HepG2 (cell line): ENCODE measurements around the gene SAPCD1. TPM values are rescaled to one million over a fixed set of nuclear protein-coding genes. Genes with fewer than 3 reads are reported as not detected.

Experiments used
- ATAC-seq: fragments of 200-7000 bp; cut with Tn5 transposase; 3 replicates; pipeline ENCODE4 v1.9.1; 2020; ENCODE audit warnings: mild to moderate bottlenecking, moderate library complexity
- BruUV-seq: library from RNA; stranded (reverse); fragments of 400-500 nt; replicated peaks from 2 replicates; lab custom pipeline; 2021; lab: Mats Ljungman, UMichigan
- CTCF ChIA-PET: fragments of 300-600 bp; formaldehyde crosslinking; extraction: SDS; loops from one replicate; lab custom pipeline; 2021; ENCODE audit warnings: low total read pairs, inconsistent platforms, low intra/inter-chr PET ratio; lab: Yijun Ruan, JAX
- POLR2A ChIA-PET: fragments of 350-600 bp; sonication (Branson Sonifier 250); formaldehyde crosslinking; loops from one replicate; lab custom pipeline; 2020; ENCODE audit warnings: antibody characterized with exemption, inconsistent platforms; lab: Yijun Ruan, JAX
- DNase-seq: peaks from one replicate; pipeline ENCODE4 v3.0.0-alpha.2; 2015; ENCODE audit warnings: low spot score
- FAIRE-seq: peaks from 3 replicates; lab custom pipeline; 2011; peaks lifted over from hg19 to GRCh38; lab: Jason Lieb, UNC
- H2AFZ ChIP-seq: one replicate; pipeline ENCODE4 v1.6.1; 2011; ENCODE audit warnings: low read length, inconsistent platforms
- H3K27ac ChIP-seq: fragments of 300-600 bp; 3 replicates; pipeline ENCODE4 v1.8.0; 2011; ENCODE audit warnings: mixed run types, mild to moderate bottlenecking, mixed read lengths, low read length, inconsistent platforms; ENCODE audit not compliant: insufficient read depth; ENCODE audit errors: extremely low read length
- H3K27me3 ChIP-seq, 2 experiments: fragments of 200-600 bp in 1 of 2; 2 replicates in 1 of 2; 3 replicates in 1 of 2; pipeline versions ENCODE4 v1.6.0 to v1.8.0; 2011; ENCODE audit warnings: low read length in 2 of 2, mild to moderate bottlenecking in 2 of 2, moderate library complexity in 2 of 2, inconsistent platforms in 1 of 2; ENCODE audit not compliant: insufficient read depth in 2 of 2, control insufficient read depth in 1 of 2
- H3K36me3 ChIP-seq, 2 experiments: fragments of 200-600 bp in 1 of 2; replicated peaks in 1 of 2; 2 replicates in 1 of 2; 3 replicates in 1 of 2; pipeline versions ENCODE4 v1.5.1 to v1.8.0; 2011; ENCODE audit warnings: low read length in 2 of 2, inconsistent platforms in 1 of 2; ENCODE audit not compliant: insufficient read depth in 2 of 2, control insufficient read depth in 1 of 2
- H3K4me1 ChIP-seq: 2 replicates; pipeline ENCODE4 v1.5.1; 2012; ENCODE audit warnings: low read length, inconsistent platforms; ENCODE audit not compliant: insufficient read depth
- H3K4me2 ChIP-seq: 2 replicates; pipeline ENCODE4 v1.6.0; 2011; ENCODE audit warnings: low read depth, low read length, inconsistent platforms
- H3K4me3 ChIP-seq, 3 experiments: fragments of 200-600 bp in 1 of 3; sonication (generic), shearing (Covaris generic) in 1 of 3; replicated peaks in 1 of 3; 2 replicates each; pipeline ENCODE4 v1.5.1; 2011 to 2016; ENCODE audit warnings: low read length in 3 of 3, inconsistent platforms in 2 of 3, low read depth in 2 of 3, mild to moderate bottlenecking in 2 of 3, control low read depth in 1 of 3, mixed read lengths in 1 of 3; ENCODE audit not compliant: insufficient read depth in 1 of 3
- H3K79me2 ChIP-seq: one replicate; pipeline ENCODE4 v1.6.1; 2011; ENCODE audit warnings: low read length, inconsistent platforms; ENCODE audit not compliant: insufficient read depth
- H3K9ac ChIP-seq: 2 replicates; pipeline ENCODE4 v1.6.0; 2011; ENCODE audit warnings: mild to moderate bottlenecking, low read depth, low read length, inconsistent platforms; ENCODE audit not compliant: insufficient read depth
- H3K9me3 ChIP-seq: 2 replicates; pipeline ENCODE4 v1.5.1; 2012; ENCODE audit warnings: mild to moderate bottlenecking, low read length
- H4K20me1 ChIP-seq: 2 replicates; pipeline ENCODE4 v1.6.0; 2011; ENCODE audit warnings: inconsistent platforms, mild to moderate bottlenecking, low read length, moderate library complexity; ENCODE audit not compliant: insufficient read depth
- GABPA ChIP-seq, 2 experiments: IDR thresholded peaks; 2 replicates each; pipeline ENCODE4 v1.6.1; 2011 to 2016; ENCODE audit warnings: low read depth in 2 of 2, low read length in 1 of 2, missing biosample characterization in 1 of 2, missing genetic modification characterization in 1 of 2
- GTF2F1 ChIP-seq: fragments of 150-350 bp; IDR thresholded peaks from 2 replicates; pipeline ENCODE4 v1.6.1; 2014; ENCODE audit warnings: low read length
- HMGXB3 ChIP-seq: sonication (generic); formaldehyde crosslinking; IDR thresholded peaks from 2 replicates; pipeline ENCODE4 v1.4.0; 2020; ENCODE audit warnings: missing genetic modification reagents, borderline replicate concordance
- PBX2 ChIP-seq: IDR thresholded peaks from 2 replicates; pipeline ENCODE4 v1.6.1; 2016; ENCODE audit warnings: control low read depth
- POLR2G ChIP-seq: fragments of 200-400 bp; formaldehyde crosslinking; IDR thresholded peaks from 2 replicates; pipeline ENCODE4 v1.6.1; 2018; ENCODE audit warnings: mild to moderate bottlenecking, low read depth, low read length, moderate library complexity
- SAP130 ChIP-seq: IDR thresholded peaks from 2 replicates; pipeline ENCODE4 v1.6.1; 2016; ENCODE audit warnings: low read depth
- ZNF10 ChIP-seq: sonication (generic); formaldehyde crosslinking; IDR thresholded peaks from 2 replicates; pipeline ENCODE4 v1.4.0; 2020; ENCODE audit warnings: mild to moderate bottlenecking, low read depth, missing genetic modification reagents, borderline replicate concordance
- WGBS: methylation state at CpG from one replicate; pipeline ENCODE4 v1.1.6; 2017; ENCODE audit warnings: low lambda C conversion rate; 5-methylcytosine and 5-hydroxymethylcytosine counted together
- in situ Hi-C: cut with HindIII; loops from 2 replicates; pipeline ENCODE4 v1.10.0; 2017; ENCODE audit warnings: low pct_unique_long_range_greater_than_20kb; ENCODE audit not compliant: extremely low pct_ligation_motif_present
- intact Hi-C: fragments of 100-400 bp; cut with micrococcal nuclease; formaldehyde crosslinking; loops from one replicate; pipeline ENCODE4 v1.10.0; 2022; ENCODE audit not compliant: unreplicated experiment
- polyA plus RNA-seq, 8 experiments: library from polyadenylated mRNA; depleted of rRNA in 3 of 8; stranded (reverse) in 7 of 8; unstranded in 1 of 8; fragments of >200 nt; fragmentation: Illumina TruSeq in 4 of 8; extraction: Trizol in 4 of 8; gene quantifications; 2 replicates each; pipeline versions ENCODE4 v1.2.1 to v1.2.3, GENCODE V29; 2011 to 2016; ENCODE audit warnings: low read depth in 4 of 8, missing spikeins in 1 of 8, mixed read lengths in 1 of 8; ENCODE audit not compliant: insufficient read depth in 1 of 8
- total RNA-seq, 5 experiments: library from RNA; depleted of rRNA; stranded (reverse); fragments of >200 nt; fragmentation: Illumina TruSeq; extraction: Trizol; gene quantifications; 2 replicates each; pipeline ENCODE4 v1.2.3, GENCODE V29; 2016; ENCODE audit warnings: low read depth in 1 of 5

Gene SAPCD1
- total and polyA plus RNA-seq, 2 of the 13 experiments (the other 11 are each of a cell fraction or from before 2014, with no cell fraction given), result 2.5 to 3.9 TPM

GRCh38 chr6:31732029-31732428, 30.4 kb upstream of the SAPCD1 start:
- no TSS peak for BruUV-seq
- Histone ChIP-seq H3K79me2 (peaks cover 40% of the 10 kb centered on the region), H2AFZ (no peak overlapping the region), H3K9me3 (no peaks in the 10 kb centered on the region), H3K9ac (no peak overlapping the region), H3K4me2 (no peak overlapping the region), H4K20me1 (peaks cover 33% of the 10 kb centered on the region; the same call in 1 of the 2 replicates), H3K4me3 (no peak overlapping the region), H3K27me3 (no peaks in the 10 kb centered on the region; a peak in 1 of 5 replicates), H3K4me1 (peaks cover 62% of the 10 kb centered on the region), H3K27ac (no peak overlapping the region), H3K36me3 (peaks cover 24 to 42% of the 10 kb centered on the region in 2 experiments)
- FAIRE-seq (no peak), ATAC-seq (no peak), DNase-seq (no peak)
- ChIA-PET POLR2A (interaction anchor here (1.0 to 11.3 kb wide), 6 partner anchors 7 to 131 kb away, joined by 3 to 279 read pairs (median 18); partner anchors contain the start of genes CLIC1, HSPA1B, MSH5 and NEU1), CTCF (no interaction called here)
- intact Hi-C loops (no loop called here), in situ Hi-C loops (loop anchor here (5.0 kb wide), 1 partner anchor 35 kb away; no protein-coding TSS in a partner anchor)
- TF ChIP-seq PBX2 (CRISPR knock-in tag) (no peak), ZNF10 (CRISPR knock-in tag) (no peak), GABPA (IDR thresholded peaks at IDR 0.05; ENCODE audit: low read depth, low read length) (no peak), GABPA (CRISPR knock-in tag; IDR thresholded peaks at IDR 0.05; ENCODE audit: low read depth) (no peak), HMGXB3 (CRISPR knock-in tag) (no peak), POLR2G (peak; percentile 54; the same call in 1 of the 2 replicates), GTF2F1 (no peak), SAP130 (CRISPR knock-in tag) (0 out of 2 replicates have a peak, but pooled peaks have one; percentile 15)
- 92% methylated on average over 3 of the region's 3 CpGs for WGBS
